GM21737 (cell line): ENCODE results near the gene STEAP1B.
"Not testable (repeated sequence)": the region's sequence is repeated elsewhere in the genome, so short reads cannot be mapped to it uniquely, and the experiment has no call there.

ENCODE experiments used
- ATAC-seq: cut with Tn5 transposase; IDR thresholded peaks from one replicate; pipeline ENCODE4 v1.9.1; 2021; ENCODE audit warnings: mild to moderate bottlenecking, moderate library complexity; ENCODE audit not compliant: unreplicated experiment

STEAP1B gene

DNA sequence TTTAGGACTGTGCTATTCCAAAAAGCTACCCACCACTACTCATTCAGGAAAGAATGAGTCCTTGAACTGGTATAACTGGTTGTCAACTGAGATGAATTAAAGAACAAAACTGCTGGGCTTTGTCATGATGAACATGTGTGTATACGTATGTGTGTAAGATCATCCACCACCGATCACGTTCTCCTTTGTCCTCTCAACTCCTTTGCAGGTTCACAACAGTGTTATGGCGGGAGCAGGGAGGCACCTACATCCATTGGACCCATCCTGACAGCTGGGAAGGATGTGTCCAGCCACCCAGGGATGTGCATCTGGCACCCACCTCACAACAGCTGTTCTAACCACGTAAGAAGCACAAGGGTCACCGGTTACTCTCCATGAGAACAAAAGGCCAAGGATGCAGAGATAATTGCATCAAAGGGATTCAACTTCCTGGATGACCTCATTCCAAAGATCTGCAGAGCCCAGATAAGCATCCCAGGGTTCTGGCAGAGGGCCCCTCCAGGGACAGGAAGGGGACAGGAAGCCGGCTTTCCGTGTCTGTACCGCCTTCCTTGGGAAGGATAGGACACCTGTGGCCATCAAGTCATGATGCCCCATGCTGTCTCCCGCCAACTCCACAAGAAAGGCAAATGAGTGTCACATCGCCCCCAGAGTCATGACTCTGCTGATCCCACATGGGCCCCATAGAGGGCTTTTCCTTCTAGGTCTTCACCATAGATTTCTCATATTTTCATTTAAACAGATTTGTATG, 66.1 kb downstream of the STEAP1B start:
- ATAC-seq, result no peak

DNA sequence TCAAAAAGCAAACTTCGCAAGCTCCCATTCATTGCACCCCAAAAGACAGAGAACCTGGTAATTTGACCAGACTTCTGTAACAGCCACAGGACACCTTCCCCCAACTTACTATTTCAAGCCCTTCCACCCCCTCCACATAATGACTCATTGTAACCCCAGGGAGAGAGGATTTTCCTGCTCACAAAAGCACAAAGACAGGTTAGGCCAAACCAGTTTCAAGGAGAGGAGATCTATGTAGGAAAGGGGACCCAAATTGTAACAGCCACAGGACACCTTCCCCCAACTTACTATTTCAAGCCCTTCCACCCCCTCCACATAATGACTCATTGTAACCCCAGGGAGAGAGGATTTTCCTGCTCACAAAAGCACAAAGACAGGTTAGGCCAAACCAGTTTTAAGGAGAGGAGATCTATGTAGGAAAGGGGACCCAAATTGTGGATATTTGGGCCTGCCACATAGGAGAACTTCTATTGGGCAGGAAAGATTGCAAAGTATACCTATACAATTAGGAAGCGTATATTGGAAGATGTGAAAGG, 66.8 kb downstream of the STEAP1B start:
- not testable (repeated sequence) for ATAC-seq

DNA sequence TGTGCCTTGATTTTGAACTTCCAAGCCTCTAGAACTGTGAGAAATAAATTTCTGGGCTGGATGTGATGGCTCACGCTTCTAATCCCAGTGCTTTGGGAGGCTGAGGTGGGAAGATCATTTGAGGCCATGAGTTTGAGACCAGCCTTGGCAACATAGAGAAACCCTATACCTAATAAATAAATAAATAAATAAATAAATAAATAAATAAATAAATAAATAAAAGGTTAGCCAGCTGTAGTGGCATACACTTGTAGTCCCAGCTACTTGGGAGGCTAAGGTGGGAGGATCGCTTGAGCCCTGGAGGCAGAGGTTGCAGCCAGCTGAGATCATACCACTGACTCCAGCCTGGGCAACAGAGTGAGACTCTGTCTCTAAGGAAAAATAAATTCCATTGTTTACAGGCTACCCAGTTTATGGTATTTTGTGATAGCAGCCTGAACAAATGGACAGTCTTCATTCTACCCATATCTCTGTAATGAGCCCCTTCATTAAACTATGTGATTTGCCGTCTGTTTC, 67.7 kb downstream of the STEAP1B start:
- no peak for ATAC-seq

- ATAC-seq, result no peak
Observed at GRCh38 chr7:22430457-22430856, 69.5 kb downstream of the STEAP1B start.

DNA sequence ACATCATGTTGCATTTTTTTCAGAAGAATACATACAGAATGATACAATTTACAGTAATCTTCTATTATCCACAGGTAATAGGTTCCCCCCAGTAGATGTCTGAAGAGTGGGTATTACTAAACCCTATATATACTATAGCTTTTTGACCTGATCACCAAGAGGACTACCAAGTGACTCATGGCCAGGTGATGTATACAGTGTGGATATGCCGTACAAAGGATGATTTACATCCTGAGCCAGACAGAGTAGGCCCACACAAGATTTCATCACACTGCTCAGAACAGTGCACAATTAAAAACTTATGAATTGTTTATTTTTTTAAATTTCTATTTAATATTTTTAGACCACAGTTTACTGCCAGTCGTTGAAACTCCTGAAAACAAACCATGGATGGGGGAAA, 70.6 kb downstream of the STEAP1B start:
- ATAC-seq, result no peak

DNA sequence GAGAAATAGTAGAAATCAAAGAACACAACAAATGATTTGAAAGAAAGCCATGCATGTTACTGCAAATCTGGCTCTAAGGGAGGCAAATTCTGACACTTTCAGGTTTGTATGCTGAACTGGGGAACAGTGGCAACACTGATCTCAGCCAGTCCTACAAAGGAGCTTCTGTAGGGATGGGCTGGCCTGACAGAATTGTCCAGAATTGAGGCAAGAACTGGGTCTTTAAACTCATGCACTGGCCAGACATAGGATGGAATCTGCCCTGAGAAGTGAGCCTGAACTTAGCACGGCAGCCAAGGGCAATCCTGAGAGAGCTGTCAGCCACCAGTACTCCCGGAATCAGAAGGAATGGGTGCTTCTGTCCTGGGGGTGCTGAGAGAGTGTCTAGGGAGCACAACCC, 72.1 kb downstream of the STEAP1B start:
- no peak for ATAC-seq

- no peak for ATAC-seq
Observed at GRCh38 chr7:22427104-22427503, 72.9 kb downstream of the STEAP1B start.

DNA sequence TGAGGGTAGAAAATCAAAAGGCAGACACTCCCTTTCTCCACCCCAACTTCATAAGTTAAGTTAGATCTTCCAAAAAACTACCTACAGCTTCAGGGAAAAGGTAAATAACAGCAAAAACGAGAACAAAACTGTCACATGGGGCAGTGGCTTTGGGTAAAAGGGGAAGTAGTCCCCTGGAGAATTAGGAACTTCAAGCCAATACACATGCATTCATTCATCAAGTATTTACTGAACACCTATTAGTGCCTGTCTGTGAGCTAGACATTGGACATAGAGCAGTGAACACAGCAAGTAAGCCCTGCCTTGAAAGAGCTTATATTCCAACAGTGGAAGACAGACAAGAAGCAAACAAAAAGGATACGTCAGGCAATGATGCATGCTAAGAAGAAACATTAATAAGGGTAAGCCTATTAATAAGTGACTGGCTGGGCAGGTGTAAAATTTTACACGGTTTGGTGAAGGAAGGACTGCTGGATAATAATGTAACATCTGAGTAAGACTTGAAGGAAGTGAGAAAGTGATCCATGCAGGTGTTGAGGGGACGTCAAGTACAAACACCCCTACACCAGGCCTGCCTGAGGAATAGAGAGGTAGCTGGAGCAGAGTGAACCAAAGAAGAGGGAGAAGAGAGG, 73.4 kb downstream of the STEAP1B start:
- no peak for ATAC-seq

DNA sequence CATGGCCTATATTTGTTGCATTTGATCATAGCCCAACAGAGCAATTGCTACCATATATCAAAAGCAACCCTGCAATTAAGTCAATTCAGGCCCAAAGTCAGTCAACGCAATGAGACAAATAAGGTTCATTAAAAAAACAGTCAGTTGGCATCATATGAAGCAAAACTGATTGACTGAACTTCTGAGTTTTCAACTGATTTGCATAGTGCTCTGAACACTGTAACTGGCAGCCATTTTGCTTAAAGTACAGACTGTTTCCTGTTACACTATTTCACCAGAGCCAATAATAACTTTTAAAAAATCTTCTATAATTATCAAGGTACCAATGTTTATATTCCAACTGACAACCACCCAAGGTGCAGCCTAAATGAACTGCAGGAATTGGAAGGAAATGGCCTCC, 74.6 kb downstream of the STEAP1B start:
- ATAC-seq, result no peak

DNA sequence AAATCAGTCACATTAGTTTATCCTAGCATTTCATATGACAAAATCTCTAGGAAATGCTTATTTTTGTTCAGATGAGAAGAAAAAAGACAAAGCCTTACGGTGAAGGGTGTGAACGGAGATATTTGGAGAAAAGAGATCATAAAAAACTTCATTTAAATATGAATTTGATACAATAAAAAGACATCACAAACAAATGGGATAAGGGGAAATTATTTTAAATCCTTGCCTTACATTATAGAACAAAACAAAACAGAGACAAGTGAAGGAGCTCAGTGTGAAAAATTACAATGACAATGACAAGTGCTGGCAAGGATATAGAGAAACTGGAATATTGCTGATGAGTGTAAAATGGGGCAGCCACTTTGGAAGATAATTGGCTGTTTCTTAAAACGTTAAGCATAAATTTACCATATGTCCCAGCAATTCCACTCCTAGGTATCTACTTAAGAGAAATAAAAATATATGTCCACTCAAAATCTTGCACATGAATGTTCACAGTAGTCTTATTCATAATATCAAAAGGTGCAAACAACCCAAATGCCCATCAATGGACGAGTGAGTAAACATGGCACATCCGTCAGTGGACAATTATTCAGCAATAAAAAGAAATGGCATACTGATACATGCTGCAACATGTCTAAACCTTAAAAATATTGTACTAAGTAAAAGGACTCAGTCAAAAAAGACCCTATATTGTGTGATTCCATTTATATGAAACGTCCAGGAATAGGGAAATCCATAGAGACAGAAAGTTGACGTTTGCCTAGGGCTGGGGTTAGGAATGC, 77.0 kb downstream of the STEAP1B start:
- no peak for ATAC-seq

DNA sequence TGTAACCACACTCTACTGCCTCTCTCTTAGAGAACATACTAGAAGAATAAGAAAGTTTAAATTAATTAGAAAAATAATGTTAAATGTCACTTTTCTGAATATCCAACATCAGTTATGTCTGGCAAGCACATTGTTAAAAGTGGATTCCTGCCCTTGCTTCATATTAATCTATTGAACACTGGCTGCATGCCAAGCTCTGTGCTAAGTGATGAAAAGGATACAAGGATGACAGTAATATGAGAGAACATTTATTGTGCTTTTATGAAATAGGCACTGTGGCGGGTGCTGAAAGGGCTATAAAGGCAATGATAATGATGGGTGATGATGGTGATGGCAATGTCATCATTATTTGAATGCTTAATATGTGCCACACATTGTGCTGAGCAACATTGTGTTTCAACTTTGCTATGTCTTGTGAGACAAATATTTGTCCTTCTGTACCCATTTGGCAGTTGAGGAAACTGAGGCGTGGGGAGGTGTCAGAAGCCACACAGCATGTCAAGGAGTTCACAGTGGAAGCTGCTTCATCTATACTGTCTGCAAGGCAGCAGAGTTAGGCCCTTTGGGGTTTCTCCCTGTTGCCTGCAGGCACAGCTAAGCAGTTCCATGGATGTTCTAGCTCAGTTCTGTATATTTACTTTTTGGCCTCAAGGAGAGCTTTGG, 78.9 kb downstream of the STEAP1B start:
- ATAC-seq, result no peak

DNA sequence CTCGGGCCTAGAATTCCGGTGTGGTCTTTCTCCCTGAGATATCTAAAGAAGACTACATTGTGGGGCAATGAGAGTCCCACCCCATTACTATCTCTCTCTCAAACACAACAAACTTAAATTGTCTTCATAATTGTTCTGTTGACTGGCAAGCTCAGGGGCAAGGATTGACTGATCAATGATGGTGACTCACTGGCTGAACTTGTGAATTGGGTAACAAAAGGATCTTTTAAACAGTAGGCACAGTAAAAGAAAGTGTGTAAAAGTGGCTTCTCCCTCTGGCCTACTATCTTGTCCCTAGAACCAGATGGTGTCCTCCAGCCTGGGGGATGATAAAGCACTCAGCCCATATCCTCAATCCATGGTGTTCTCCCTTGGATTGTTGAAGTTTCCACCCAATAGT, 80.0 kb downstream of the STEAP1B start:
- ATAC-seq, result no peak

- no peak for ATAC-seq
Observed at GRCh38 chr7:22419488-22419887, 80.5 kb downstream of the STEAP1B start.

GRCh38 chr7:22418251-22419046, 81.5 kb downstream of the STEAP1B start:
- ATAC-seq, result no peak

- ATAC-seq, result no peak
Observed at GRCh38 chr7:22417841-22418240, 82.1 kb downstream of the STEAP1B start.

- no peak for ATAC-seq
Observed at GRCh38 chr7:22417349-22417748, 82.6 kb downstream of the STEAP1B start.

GRCh38 chr7:22414424-22414823, 85.6 kb downstream of the STEAP1B start:
- ATAC-seq, result no peak

DNA sequence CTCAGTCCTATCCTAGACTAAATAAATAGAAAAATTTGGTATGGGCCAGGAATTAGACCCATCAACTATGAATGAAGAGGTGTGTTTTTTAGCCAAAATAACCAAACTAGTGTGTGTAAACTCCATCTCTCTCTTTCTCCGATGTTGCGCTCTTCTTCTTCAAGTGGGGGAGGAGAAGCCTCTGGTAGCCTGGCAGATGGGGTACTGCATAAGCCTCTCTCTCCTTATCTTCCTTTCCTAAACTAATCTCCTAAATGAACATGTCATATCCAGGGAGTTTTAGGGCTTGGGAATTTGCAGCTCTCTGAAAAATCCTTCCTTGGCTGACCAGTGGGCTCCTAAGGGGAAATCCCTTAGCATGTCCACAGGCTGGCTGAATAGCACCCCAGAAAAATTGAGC, 86.8 kb downstream of the STEAP1B start:
- ATAC-seq, result no peak

DNA sequence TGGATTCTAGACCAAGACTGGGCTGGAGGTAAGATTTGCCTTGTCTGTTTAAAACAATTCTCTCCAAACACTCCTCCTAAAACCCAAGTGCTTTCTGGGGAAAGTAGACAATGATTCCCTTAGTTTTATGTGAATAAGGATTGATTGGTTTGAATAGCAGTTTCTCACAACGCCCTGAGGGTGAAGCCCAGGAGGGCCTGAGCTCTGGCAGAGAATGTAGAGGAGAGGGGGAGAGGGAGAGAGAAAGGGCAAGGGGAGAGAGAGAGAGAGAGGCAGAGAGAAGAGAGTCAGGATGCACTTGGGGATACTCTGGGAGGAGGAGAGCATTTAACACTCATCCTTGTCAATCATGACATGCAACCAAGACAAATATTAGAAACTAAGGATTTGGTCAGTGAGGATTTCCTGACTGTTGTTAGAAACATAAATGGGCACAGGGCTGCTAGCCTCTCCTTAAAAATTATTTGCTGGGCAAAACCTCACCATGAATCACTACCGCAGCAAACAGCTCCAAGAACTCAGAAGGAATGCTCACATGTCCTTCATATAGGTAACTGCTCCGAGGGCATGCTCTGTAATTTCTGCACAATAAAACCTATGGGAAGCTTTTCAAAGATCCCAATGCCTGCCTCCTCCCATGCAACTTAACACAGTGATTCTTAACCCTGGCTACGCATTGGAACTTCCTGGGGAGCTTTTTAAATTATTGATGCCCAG, 87.9 kb downstream of the STEAP1B start:
- no peak for ATAC-seq
